ENCODE results near the gene RILPL2. TPM values are rescaled to one million over a fixed set of nuclear protein-coding genes. Genes with fewer than 3 reads are reported as not detected.

RILPL2 gene
- total and polyA plus RNA-seq, 2 of the 13 experiments (the other 11 are each of a cell fraction or from before 2014, with no cell fraction given), result 2.7 to 8.1 TPM

DNA sequence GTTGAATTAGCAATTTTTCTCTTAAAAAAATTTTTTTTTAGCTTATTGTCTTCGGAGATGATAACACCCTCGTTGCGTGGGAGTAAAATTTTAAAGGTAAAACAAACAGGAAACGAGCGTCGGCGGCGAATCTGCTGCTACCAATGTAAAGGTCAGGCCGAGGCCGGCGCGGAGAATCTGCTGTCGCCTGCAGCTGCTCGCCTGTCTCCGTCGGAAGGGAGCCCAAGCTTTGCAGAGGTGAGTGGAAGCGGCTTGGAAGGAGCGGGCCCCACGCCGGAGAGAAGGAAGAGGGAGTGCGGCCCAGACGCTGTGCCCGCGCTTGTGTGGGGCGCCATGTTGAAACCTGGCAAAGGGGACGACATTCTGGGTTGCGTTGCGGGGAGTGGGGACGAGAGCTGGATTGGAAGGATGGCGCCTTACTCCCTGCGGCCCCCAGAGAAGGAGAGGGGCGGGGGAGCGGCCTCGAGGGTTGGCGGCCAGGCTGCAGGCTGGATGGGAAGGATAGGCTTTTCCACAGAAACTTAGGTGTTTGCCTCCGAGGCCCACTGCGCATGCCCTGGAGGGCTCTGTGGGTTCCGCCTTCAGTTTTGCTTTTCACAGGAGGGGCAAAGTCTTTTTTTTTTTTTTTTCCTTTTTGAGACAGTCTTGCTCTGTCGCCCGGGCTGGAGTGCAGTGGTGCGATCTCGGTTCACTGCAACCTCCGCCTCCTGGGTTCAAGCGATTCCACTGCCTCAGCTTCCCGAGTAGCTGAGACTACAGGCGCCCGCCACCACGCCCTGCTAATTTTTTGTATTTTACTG is 21.7 kb upstream of the RILPL2 start, which contains the start of gene SNRNP35 (continued):
- no peak for TF ChIP-seq HNF1A (IDR thresholded peaks at IDR 0.05; ENCODE audit: low read depth)
- no peak for TF ChIP-seq HNF1A (CRISPR knock-in tag; IDR thresholded peaks at IDR 0.05; ENCODE audit: borderline replicate concordance)
- TF ChIP-seq, protein P1, sequence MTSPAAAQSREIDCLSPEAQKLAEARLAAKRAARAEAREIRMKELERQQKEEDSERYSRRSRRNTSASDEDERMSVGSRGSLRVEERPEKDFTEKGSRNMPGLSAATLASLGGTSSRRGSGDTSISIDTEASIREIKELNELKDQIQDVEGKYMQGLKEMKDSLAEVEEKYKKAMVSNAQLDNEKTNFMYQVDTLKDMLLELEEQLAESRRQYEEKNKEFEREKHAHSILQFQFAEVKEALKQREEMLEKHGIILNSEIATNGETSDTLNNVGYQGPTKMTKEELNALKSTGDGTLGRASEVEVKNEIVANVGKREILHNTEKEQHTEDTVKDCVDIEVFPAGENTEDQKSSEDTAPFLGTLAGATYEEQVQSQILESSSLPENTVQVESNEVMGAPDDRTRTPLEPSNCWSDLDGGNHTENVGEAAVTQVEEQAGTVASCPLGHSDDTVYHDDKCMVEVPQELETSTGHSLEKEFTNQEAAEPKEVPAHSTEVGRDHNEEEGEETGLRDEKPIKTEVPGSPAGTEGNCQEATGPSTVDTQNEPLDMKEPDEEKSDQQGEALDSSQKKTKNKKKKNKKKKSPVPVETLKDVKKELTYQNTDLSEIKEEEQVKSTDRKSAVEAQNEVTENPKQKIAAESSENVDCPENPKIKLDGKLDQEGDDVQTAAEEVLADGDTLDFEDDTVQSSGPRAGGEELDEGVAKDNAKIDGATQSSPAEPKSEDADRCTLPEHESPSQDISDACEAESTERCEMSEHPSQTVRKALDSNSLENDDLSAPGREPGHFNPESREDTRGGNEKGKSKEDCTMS (CRISPR knock-in tag; conservative IDR thresholded peaks at IDR 0.05), result no peak
- no peak for TF ChIP-seq HOXA7 (CRISPR knock-in tag; IDR thresholded peaks at IDR 0.05)
- TF ChIP-seq ZBTB3 (CRISPR knock-in tag; IDR thresholded peaks at IDR 0.05; ENCODE audit: borderline replicate concordance, low read depth), result no peak
- TF ChIP-seq ZNF20 (CRISPR knock-in tag; IDR thresholded peaks at IDR 0.05), result no peak
- peak; percentile 68; the same call in 1 of the 2 replicates for TF ChIP-seq ZNF460 (CRISPR knock-in tag; IDR thresholded peaks at IDR 0.05; ENCODE audit: borderline replicate concordance)
- TF ChIP-seq, protein P2, sequence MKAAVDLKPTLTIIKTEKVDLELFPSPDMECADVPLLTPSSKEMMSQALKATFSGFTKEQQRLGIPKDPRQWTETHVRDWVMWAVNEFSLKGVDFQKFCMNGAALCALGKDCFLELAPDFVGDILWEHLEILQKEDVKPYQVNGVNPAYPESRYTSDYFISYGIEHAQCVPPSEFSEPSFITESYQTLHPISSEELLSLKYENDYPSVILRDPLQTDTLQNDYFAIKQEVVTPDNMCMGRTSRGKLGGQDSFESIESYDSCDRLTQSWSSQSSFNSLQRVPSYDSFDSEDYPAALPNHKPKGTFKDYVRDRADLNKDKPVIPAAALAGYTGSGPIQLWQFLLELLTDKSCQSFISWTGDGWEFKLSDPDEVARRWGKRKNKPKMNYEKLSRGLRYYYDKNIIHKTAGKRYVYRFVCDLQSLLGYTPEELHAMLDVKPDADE (CRISPR knock-in tag; IDR thresholded peaks at IDR 0.05), result no peak
- TF ChIP-seq ZNF343 (CRISPR knock-in tag; IDR thresholded peaks at IDR 0.05), result no peak
- TF ChIP-seq ZBTB40 (IDR thresholded peaks at IDR 0.05), result no peak
- peak; percentile 91 for TF ChIP-seq ZBTB40 (CRISPR knock-in tag; IDR thresholded peaks at IDR 0.05)

Measured in HepG2 (cell line).